22Rv1 (cell line): Measurements from ENCODE around the gene SHLD1.
"Not testable (repeated sequence)": the region's sequence is repeated elsewhere in the genome, so short reads cannot be mapped to it uniquely, and the experiment has no call there.

Source experiments
- H3K27ac ChIP-seq: fragments of 450-650 bp; 2 replicates; pipeline ENCODE4 v1.5.1; 2017
- CTCF ChIP-seq: fragments of 450-650 bp; IDR thresholded peaks from 2 replicates; pipeline ENCODE4 v1.5.1; 2017; ENCODE audit warnings: mild to moderate bottlenecking
- ZFX ChIP-seq: fragments of 450-650 bp; IDR thresholded peaks from 2 replicates; pipeline ENCODE4 v1.6.1; 2017; ENCODE audit warnings: antibody characterized with exemption, borderline replicate concordance

SHLD1 gene

GRCh38 chr20:5715071-5715841 lies 34.9 kb upstream of the SHLD1 start:
- no peak for TF ChIP-seq CTCF
- no peak for TF ChIP-seq ZFX

GRCh38 chr20:5716953-5717352 lies 33.2 kb upstream of the SHLD1 start:
- no peak for TF ChIP-seq ZFX
- TF ChIP-seq CTCF = no peak
- H3K27ac ChIP-seq = no peak overlapping the region

More at GRCh38 chr20:5715071-5715841, 34.9 kb upstream of the SHLD1 start:
- H3K27ac ChIP-seq = no peak overlapping the region

- TF ChIP-seq CTCF = no peak
- TF ChIP-seq ZFX = no peak
- H3K27ac ChIP-seq = no peak overlapping the region
Observed at GRCh38 chr20:5718896-5719595, 31.2 kb upstream of the SHLD1 start.

GRCh38 chr20:5719861-5720403 lies 30.3 kb upstream of the SHLD1 start:
- no peak overlapping the region for H3K27ac ChIP-seq
- TF ChIP-seq ZFX = no peak
- TF ChIP-seq CTCF = no peak

GRCh38 chr20:5720696-5721095 lies 29.5 kb upstream of the SHLD1 start:
- no peak overlapping the region for H3K27ac ChIP-seq
- TF ChIP-seq ZFX = no peak
- no peak for TF ChIP-seq CTCF

- H3K27ac ChIP-seq = not testable (repeated sequence)
Observed at GRCh38 chr20:5721356-5721755, 28.8 kb upstream of the SHLD1 start.

GRCh38 chr20:5722927-5723326 lies 27.3 kb upstream of the SHLD1 start:
- H3K27ac ChIP-seq = no peak overlapping the region

GRCh38 chr20:5725183-5725463 lies 25.1 kb upstream of the SHLD1 start:
- H3K27ac ChIP-seq = not testable (repeated sequence)

More at GRCh38 chr20:5722927-5723326, 27.3 kb upstream of the SHLD1 start:
- TF ChIP-seq CTCF = no peak
- no peak for TF ChIP-seq ZFX
